GM06990 (cell line): ENCODE data around the gene REG1A.

Experiments
- DNase-seq: peaks from one replicate; pipeline ENCODE4 v3.0.0-alpha.2; 2011; ENCODE audit not compliant: insufficient read length; ENCODE audit errors: extremely low read depth
- H3K27me3 ChIP-seq: replicated peaks from 2 replicates; pipeline ENCODE4 v1.6.0; 2011; ENCODE audit warnings: low read length; ENCODE audit not compliant: control insufficient read depth, insufficient read depth
- H3K36me3 ChIP-seq: 2 replicates; pipeline ENCODE4 v1.5.1; 2011; ENCODE audit warnings: low read length; ENCODE audit not compliant: control insufficient read depth, insufficient read depth
- H3K4me3 ChIP-seq: replicated peaks from 2 replicates; pipeline ENCODE4 v1.5.1; 2011; ENCODE audit warnings: low read depth, mild to moderate bottlenecking, control low read depth, low read length
- CTCF ChIP-seq: IDR thresholded peaks from 2 replicates; pipeline ENCODE4 v1.5.1; 2011; ENCODE audit warnings: low read length, control low read depth, mild to moderate bottlenecking, inconsistent platforms; ENCODE audit not compliant: insufficient read depth, poor library complexity, severe bottlenecking

Gene REG1A

DNA sequence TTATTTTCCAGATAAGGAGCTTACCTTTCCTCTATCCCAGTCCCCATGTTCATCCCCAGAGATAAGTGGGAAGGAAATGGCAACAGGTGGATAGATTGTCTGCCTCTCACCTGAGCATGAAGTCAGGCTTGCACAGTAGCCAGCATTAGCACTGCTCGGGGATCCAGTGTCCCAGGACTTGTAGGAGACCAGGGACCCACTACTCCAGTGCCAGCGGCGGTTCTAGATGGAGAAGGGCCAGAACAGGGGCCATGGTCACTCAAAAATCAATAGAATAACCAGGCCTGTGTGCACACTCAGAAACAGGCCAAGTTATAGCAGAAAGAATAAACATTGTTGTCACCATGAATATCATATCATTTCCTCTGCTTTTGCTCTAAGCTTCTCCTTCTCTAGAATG is 34.9 kb upstream of the REG1A start:
- Histone ChIP-seq H3K27me3 (no peaks in the 10 kb centered on the region), H3K36me3 (no peaks in the 10 kb centered on the region), H3K4me3 (no peak overlapping the region)
- no peak for DNase-seq
- no peak for TF ChIP-seq CTCF

DNA sequence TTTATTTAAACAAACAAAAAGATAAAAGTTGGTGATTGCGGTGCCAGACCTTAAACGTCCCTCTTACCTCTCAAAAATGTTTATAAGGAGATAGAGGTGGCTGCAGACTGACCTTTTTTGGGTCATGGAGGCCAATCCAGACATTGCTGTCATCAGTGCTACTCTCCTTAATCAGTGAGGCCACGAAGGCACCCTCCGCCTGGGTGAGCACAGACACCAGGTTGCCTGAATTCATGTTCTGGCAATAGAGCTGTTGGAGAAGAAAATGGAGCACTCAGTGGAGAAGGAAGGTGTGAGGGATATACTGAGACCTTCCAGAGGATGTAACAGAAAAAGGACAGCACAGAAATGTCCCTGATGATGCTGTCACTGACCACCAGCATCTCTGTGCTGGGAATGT is 34.0 kb upstream of the REG1A start:
- no peak overlapping the region for H3K4me3 ChIP-seq
- no peak for DNase-seq
- no peak for TF ChIP-seq CTCF
- H3K27me3 ChIP-seq, result no peaks in the 10 kb centered on the region
- no peaks in the 10 kb centered on the region for H3K36me3 ChIP-seq

DNA sequence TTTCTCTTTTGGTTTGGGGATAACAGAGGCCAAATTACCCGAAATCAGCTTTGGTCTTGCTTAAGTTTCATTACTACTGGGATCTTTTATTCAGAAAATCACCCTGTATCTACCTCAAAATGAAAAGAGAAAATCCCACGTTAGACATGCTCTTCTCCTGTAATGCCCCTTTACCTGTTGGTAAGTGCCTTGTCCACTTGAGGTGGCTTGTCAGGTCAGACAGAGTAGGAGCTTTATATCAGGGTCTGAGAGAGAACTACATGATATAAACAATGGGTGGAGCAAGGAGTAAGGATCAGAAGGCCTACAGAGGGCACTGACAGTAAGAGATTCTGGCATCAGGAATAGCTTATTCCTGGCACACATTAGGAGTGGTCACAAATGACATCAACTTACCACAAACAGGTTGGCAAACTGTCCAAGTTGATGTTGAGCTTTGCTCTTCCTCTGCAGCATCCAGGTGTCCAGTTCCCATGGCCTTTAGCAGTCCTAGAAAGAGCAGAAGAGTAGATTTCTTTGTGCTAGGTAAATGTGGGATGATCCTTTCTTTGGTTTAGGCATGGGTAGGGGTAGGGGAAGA is 32.4 kb upstream of the REG1A start, which contains the start of gene REG1B:
Gene REG1B, minus strand, starts transcription at position 209 of the 580 bp plus-strand sequence. CDS start 381 bp downstream, outside the sequence.
- TF ChIP-seq CTCF, result no peak

GRCh38 chr2:79090693-79091092 is 29.6 kb upstream of the REG1A start:
- Histone ChIP-seq H3K27me3 (no peaks in the 10 kb centered on the region), H3K36me3 (no peaks in the 10 kb centered on the region), H3K4me3 (no peak overlapping the region)
- TF ChIP-seq CTCF, result no peak
- no peak for DNase-seq

More for the DNA sequence above, 32.4 kb upstream of the REG1A start, which contains the start of gene REG1B:
- no peak for DNase-seq
- Histone ChIP-seq H3K4me3 (no peak within 1 kb of the TSS), H3K36me3 (no peaks in the 10 kb centered on the region), H3K27me3 (no peaks in the 10 kb centered on the region)

DNA sequence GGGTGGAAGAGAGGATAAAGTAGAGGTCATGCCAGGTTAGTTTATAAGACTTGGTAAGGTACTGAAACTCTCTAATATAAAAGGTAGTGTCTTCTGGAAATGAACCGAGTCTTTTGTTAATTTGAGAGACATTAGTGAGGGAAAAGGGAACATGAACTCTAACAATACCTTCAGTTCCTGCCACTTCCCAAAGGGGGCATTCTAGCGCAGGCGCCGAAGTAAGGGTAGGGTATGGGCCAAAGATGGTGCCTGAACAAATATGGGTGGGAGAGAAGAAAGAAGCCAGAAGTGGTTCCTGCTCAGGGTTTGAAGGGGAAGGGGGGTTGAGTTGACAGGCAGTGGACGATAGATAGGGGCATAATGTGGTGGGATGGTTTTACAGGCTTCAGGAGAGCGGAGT is 22.4 kb upstream of the REG1A start:
- DNase-seq, result no peak
- TF ChIP-seq CTCF, result no peak
- Histone ChIP-seq H3K4me3 (no peak overlapping the region), H3K36me3 (no peaks in the 10 kb centered on the region), H3K27me3 (no peaks in the 10 kb centered on the region)
